Measurements from ENCODE around the gene TNFRSF4. TPM values are rescaled to one million over a fixed set of nuclear protein-coding genes. Genes with fewer than 3 reads are reported as not detected.

TNFRSF4 gene
- total RNA-seq, 3 donors from 2014 or later (not counting 1 experiment from before 2014, with no cell fraction given): 14.3 to 26.5 (median 15.7) TPM

GRCh38 chr1:1237874-1238701 lies 24.1 kb upstream of the TNFRSF4 start:
- Histone ChIP-seq H3K4me1 (ENCODE audit: control insufficient read depth, insufficient read depth, low read length) (peaks cover 17% of the 10 kb centered on the region), H3K9me3 (ENCODE audit: control insufficient read depth, insufficient read depth, low read length) (no peaks in the 10 kb centered on the region), H3K27ac (ENCODE audit: low read length) (no peak overlapping the region), H3K27me3 (ENCODE audit: control insufficient read depth, insufficient read depth, low read length) (peaks cover 2% of the 10 kb centered on the region), H3K36me3 (ENCODE audit: control insufficient read depth, insufficient read depth, low read length) (peaks cover 5% of the 10 kb centered on the region), H3K4me3 (ENCODE audit: low read length) (no peak overlapping the region)
- 62% methylated on average over 48 of the region's 48 CpGs for WGBS (ENCODE audit: insufficient coverage)
- intact Hi-C loops (cut with micrococcal nuclease): no loop called here
- Mint-ChIP-seq H3K27me3 (ENCODE audit: low read depth in 2 of 2) (no peaks in the 10 kb centered on the region), H3K27ac (no peak overlapping the region), H3K4me1 (peaks cover 10% of the 10 kb centered on the region in 2 donors), H3K4me3 (no peak overlapping the region), H3K36me3 (no peaks in the 10 kb centered on the region), H3K9me3 (no peaks in the 10 kb centered on the region)
- TF ChIP-seq CTCF (IDR thresholded peaks at IDR 0.05): no peak
- DNase-seq (no peak), ATAC-seq (no peak)

- intact Hi-C loops (cut with micrococcal nuclease): no loop called here
- Mint-ChIP-seq H3K27me3 (ENCODE audit: low read depth in 2 of 2) (no peaks in the 10 kb centered on the region), H3K4me3 (no peak overlapping the region), H3K27ac (no peak overlapping the region), H3K4me1 (peaks cover 10% of the 10 kb centered on the region in 2 donors), H3K9me3 (no peaks in the 10 kb centered on the region), H3K36me3 (no peaks in the 10 kb centered on the region)
- H3K9me3 ChIP-seq (ENCODE audit: control insufficient read depth, insufficient read depth, low read length): no peaks in the 10 kb centered on the region
- no peak for DNase-seq
- no peak for ATAC-seq
- no peak for TF ChIP-seq CTCF (IDR thresholded peaks at IDR 0.05)
- H3K36me3 ChIP-seq (ENCODE audit: control insufficient read depth, insufficient read depth, low read length): peaks cover 5% of the 10 kb centered on the region
- peaks cover 2% of the 10 kb centered on the region for H3K27me3 ChIP-seq (ENCODE audit: control insufficient read depth, insufficient read depth, low read length)
- H3K27ac ChIP-seq (ENCODE audit: low read length): no peak overlapping the region
- 61% methylated on average over 32 of the region's 34 CpGs for WGBS (ENCODE audit: insufficient coverage)
- H3K4me3 ChIP-seq (ENCODE audit: low read length): no peak overlapping the region
- H3K4me1 ChIP-seq (ENCODE audit: control insufficient read depth, insufficient read depth, low read length): peaks cover 21% of the 10 kb centered on the region
Observed at GRCh38 chr1:1236945-1237873, 23.3 kb upstream of the TNFRSF4 start.

GRCh38 chr1:1236176-1236763 lies 22.3 kb upstream of the TNFRSF4 start:
- ATAC-seq: no peak
- peaks cover 10% of the 10 kb centered on the region in 2 donors for H3K4me1 Mint-ChIP-seq
- no peak for DNase-seq
- intact Hi-C loops (cut with micrococcal nuclease): no loop called here
- Histone ChIP-seq H3K27ac (ENCODE audit: low read length) (no peak overlapping the region), H3K36me3 (ENCODE audit: control insufficient read depth, insufficient read depth, low read length) (peaks cover 5% of the 10 kb centered on the region), H3K9me3 (ENCODE audit: control insufficient read depth, insufficient read depth, low read length) (no peaks in the 10 kb centered on the region), H3K27me3 (ENCODE audit: control insufficient read depth, insufficient read depth, low read length) (peaks cover 2% of the 10 kb centered on the region), H3K4me3 (ENCODE audit: low read length) (no peak overlapping the region), H3K4me1 (ENCODE audit: control insufficient read depth, insufficient read depth, low read length) (peaks cover 22% of the 10 kb centered on the region)
- 90% methylated on average over 22 of the region's 22 CpGs for WGBS (ENCODE audit: insufficient coverage)
- no peak for TF ChIP-seq CTCF (IDR thresholded peaks at IDR 0.05)
- no peaks in the 10 kb centered on the region for H3K9me3 Mint-ChIP-seq
- H3K27ac Mint-ChIP-seq: no peak overlapping the region
- no peaks in the 10 kb centered on the region for H3K27me3 Mint-ChIP-seq (ENCODE audit: low read depth in 2 of 2)
- H3K4me3 Mint-ChIP-seq: no peak overlapping the region
- no peaks in the 10 kb centered on the region for H3K36me3 Mint-ChIP-seq
